Renal cortical epithelial cell (primary cell): ENCODE measurements around the gene DHX35. TPM values are rescaled to one million over a fixed set of nuclear protein-coding genes. Genes with fewer than 3 reads are reported as not detected.
A peak's percentile ranks its signal among the peaks of the same experiment; 100 is the strongest.

ENCODE experiments used
- DNase-seq: peaks from one replicate; pipeline ENCODE4 v3.0.0-alpha.2; 2011; ENCODE audit warnings: low read depth
- total RNA-seq: library from RNA; depleted of rRNA; stranded (reverse); fragments of >200 nt; gene quantifications from 2 replicates; pipeline ENCODE4 v1.2.3, GENCODE V29; 2014

Gene DHX35
- total RNA-seq, 1 donor from 2014 or later: 10.4 TPM

DNA sequence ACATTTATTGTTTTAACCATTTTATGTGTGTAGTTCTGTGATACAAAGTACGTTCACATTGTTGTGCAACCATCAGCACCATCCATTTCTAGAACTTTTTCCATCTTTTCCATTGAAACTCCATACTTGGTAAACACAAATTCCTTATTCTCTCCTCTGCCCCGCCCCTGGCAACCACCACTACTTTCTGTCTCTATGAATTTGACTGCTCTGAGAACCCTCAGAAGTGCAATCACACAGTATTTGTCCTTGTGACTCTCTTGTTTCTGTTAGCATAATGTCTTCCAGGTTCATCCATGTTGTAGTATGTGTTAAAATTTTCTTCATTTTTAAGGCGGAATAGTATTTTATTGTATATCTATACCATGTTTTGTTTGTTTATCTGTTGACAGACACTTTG lies 56.9 kb downstream of the DHX35 start:
- no peak for DNase-seq

DNA sequence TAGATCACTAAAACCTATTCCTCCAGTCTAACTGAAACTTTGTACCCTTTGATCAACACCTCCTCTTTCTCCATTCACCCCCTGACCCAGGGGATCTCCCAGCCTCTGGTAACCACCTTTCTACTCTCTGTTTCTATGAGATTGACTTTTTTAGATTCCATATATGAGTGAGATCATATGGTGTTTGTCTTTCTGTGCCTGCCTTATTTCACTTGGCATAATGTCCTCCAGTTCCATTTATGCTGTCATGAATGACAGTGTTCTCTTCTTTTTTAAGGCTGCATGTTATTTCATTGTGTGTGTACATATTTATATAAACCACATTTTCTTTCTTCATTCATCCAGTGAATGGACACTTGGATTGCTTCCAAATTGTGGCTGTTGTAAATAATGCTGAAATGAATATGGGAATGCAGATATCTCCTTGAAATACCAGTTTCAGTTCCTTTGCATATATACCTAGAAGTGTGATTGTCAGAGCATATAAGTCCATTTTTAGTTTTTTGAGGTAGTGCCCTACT lies 57.7 kb downstream of the DHX35 start:
- no peak for DNase-seq

DNA sequence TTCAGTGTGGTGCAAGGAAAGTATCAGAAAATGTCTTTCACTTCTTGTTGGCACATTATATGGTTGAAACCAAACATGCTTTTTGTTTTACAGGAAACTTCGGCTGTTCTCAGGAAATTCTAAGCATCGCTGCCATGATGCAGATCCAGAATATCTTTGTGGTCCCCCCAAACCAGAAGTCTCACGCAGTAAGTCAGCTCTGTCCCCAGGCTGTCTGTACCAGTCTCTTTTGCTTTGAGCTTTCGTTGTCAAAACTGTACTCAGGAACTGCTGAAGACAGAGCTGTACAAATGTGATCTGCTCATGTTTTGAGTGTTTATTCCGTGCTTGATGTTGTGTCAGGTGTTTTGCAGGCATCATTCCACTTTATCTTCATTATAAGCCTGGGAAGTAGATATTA lies 59.6 kb downstream of the DHX35 start:
- DNase-seq: no peak

DNA sequence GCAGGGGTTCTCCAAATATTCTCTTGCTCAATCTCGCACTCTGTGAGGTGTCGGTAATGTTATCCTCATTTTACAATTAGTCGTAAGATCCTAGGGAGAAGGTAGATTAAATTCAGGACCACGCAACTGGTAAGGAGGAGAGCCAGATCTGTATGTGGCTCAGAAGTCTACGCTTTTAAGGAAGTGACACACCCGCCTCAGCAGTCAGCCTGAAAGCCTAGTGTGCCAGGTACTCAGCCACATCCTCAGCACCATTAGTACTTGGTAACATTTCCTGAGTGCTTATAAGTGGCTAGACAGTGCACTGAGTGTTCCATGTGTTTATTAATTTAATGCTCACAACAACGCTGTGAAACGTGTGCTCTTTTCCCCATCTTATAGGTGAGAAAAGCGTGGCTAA lies 63.7 kb downstream of the DHX35 start:
- no peak for DNase-seq

DNA sequence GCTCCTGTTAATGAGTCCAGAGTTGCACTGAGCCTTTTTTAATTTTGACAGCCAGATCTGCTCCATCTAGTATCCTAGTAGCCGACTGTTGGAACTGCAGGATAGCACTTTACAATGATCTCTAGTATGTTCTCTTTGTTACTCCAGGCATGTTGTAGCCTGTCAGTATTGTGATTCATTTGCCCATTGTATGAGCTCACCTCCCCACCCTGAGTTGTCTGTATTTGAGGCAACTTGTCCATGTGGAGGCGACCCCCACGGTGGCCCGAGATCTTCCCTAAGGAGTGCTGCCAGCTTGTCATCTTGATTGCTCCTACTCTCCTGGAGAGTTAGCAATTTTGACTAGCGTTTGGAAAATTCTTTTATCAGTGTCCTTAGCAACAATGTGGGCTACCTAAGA lies 67.2 kb downstream of the DHX35 start:
- DNase-seq: no peak

DNA sequence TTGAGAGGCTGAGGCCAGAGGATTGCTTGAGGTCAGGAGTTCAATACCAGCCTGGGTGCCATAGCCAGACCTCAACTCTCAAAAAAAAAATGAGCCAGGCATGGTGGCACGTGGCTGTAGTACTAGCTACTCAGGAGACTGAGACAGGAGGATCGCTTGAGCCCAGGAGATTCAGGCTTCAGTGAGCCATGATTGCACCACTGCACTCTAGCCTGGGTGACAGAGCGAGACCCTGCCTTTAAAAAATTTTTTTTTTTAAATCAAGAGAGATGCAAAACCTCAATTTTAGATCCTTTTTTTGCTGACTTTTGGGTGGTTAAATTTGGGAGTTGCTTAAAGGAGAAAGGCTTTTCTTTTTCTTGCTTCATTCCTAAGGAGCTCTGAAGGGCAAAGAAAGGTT lies 70.9 kb downstream of the DHX35 start:
- DNase-seq: no peak

DNA sequence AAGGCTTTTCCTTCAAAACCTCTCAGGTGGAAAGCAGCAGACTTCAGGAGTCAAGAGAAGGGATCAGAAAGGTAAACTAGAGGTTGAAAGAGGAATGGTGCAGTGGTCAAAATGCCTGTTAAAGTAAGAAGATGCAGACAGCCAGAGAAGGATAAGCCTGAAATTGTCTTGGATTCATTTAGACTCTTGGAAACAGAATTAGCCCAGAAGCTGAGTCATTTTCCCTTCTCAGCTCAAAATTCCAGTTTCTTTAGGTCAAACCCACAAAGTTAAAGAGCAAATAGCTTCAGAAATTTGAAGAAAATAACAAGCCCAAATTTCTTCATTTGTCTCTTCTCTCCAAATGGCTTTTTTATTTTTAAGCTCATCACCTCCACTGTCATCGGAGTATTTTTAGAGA lies 73.9 kb downstream of the DHX35 start:
- DNase-seq: no peak

DNA sequence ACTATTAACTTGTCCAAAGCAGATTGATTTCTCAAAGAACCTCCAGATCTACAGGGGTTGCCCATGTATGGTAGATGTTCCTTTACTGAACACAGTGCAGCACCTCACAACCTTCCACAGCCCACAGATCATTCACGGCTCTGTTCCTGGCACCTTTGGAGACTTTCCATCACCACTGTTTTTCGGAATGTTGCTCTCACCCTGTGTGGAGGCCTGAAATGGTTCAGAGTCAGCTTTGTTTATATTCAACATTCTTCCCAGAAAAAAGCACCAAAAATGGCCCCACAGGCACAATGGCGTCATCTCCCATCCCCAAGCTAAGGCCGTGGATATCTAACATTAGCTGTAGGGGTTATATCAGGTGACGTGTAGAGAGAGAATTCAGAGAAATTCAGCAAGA lies 74.7 kb downstream of the DHX35 start:
- no peak for DNase-seq

DNA sequence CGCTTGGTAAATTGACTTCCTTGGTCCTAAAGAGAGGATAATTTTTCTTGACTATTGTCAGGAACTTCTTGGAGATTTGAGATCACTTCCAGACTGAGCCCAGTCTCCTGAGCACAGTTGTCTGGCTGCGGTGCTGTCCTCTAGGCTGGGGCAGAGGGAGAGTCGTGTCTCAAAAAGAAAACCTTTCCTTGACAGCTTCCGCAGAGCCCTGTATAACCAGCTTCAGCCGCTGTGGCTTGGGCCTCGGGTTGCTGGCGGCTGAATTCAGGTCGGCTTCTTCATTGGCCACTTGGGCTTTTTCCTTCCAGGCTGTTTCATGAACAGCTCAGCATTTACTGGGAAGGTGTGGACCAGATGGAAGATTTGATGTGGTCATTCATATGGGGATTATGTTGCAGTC lies 75.9 kb downstream of the DHX35 start:
- no peak for DNase-seq

DNA sequence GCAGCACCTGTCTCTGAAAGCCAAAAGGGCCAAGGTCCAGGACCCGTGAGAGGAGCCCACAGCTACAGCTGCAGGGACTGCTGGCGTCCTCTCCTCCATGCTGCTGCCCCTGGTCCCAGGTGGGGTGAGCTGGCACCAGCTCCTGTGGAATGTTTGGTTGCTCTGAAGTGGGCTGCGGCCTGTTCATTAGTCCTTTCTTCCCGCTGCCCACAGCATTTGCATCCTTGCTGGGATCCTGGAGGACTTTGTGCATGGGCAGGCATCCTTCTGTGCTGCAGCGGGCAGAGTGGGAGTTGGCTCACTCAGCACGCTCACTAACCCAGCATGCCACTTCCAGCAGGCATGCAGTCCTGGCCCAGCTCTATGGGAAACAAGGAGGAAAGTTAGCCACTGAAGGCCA lies 76.4 kb downstream of the DHX35 start:
- DNase-seq: no peak

DNA sequence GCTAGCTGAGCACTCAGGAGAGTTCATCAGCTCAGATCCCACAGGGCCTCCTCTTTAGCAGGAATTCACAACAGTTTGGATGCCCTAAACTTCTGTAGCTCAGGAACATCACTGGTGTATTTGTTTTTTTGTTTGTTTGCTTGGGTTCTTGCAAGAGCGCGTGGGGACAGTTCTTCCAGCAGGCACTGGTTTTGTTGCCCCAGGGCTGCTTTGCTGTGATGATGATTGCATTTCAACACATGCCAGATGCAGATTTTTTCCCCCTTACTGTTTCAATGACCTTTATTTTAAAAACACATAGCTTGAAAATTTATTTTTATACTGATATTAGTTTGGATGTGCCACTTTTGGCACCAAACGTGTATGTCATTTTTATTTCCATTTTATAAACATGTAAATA lies 77.1 kb downstream of the DHX35 start:
- no peak for DNase-seq

DNA sequence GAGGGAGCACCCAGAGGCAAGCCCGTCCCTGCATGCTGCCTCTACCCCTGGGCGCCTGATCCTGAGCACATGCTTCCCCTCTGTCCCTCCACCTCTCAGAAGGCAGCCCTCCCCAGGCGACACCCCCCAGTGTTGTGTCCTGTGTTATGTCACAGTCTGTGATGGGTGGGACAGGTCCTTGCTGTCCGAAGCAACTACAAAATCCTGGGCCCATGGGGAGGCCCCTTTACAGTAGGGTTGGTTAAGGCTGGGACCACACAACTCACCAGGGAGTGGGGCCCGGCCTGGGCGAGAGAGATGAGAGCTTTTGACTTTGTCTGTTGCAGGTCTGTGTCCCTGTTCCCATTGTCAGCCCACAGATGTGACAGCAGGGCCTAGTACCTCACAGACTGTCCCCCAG lies 78.0 kb downstream of the DHX35 start:
- DNase-seq: no peak

DNA sequence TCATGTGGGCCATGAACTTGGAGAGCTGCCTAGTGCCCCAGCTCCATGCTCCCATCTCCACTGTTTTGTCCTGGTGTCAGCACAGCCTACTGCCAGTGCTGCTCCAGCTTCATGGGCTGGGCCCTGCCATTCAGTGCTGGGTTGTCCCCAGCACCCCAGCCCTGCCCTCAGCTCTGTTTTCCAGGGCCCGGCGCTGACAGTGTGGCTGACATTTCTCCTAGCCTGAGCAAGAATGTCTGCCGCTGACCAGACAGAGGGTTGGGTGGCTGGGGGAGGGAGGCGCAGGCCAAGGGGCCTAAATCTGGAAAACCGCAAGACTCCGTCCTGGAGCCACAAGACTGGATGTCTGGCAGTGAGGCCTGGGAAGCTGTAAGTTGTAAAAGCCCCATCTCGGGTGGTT lies 78.9 kb downstream of the DHX35 start:
- DNase-seq: no peak

DNA sequence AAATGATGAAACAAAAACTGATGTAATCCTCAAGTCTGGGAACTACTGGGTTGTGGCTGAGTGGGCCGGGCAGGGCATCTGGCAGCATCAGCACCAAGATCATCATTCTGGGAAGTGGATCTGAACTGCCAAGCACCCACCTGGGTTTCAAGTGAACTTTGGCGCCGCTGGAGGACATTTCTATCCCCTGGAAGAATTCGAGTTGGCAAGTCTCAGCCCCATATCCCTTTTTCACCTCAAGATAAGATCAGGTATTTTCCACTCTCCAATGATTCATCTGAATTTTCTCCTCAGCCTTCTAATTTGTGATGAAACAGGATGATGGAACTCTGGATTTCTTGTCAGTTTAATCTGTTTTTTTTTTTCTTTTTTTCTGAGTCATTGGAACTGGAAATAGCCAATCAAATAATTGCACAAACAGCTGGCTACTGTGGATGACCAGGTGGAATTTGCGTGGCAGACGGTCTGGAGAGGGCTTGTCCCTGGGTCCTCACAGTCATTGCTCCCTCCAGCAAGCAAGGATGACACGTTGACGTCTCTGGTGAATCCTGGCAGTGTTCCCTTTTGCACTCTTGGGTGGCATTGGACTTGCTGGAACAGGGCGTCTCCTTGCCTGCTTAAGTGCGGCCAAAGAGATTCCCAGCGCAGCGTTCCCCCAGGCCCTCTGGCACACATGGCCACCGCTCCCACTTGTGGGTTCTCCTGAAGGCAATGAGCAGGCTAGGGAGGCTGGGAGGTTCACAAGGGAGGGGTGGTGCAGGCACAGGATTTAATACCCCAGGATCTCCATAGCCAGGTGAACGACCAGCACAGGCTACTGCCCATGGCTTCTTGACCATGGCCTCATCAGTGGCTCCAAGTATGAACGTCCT lies 80.4 kb downstream of the DHX35 start:
- no peak for DNase-seq

DNA sequence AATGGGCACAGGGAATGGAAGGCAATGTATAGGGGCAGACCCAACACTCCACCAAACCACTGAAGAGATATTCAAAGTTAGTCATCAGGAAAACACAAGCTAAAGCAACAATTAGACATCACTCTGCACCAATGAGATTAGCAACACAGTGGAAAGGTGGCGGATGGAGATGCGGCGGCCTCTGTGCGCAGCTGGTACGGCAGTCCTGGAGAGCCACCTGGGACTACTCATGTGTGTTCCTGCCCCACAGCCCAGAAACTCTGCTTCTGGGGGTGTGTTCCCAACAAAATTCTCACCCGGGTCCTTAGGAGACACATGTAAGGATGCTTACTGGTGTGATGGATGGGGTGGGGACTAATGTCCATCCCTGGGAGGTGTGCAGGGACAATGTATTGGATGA lies 82.4 kb downstream of the DHX35 start:
- DNase-seq: no peak

DNA sequence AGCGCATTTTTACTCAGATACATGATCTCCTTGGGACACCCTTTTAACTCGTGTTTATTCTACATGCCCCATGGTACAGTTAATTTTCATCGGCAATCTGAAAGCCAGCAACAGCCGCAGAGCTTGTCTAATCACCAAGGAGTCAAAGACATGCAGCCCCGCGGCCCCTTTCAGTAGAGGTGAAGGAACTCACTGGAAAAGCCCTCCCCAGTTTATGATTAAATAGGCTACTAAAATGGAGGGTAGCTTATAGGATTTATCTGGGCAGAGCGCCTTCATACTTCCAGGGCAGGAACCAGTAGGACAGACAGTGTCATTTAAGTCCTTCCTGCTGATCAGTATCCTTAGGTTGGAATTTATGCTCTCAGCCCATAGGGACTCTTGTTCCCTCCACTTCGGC lies 83.5 kb downstream of the DHX35 start:
- no peak for DNase-seq

DNA sequence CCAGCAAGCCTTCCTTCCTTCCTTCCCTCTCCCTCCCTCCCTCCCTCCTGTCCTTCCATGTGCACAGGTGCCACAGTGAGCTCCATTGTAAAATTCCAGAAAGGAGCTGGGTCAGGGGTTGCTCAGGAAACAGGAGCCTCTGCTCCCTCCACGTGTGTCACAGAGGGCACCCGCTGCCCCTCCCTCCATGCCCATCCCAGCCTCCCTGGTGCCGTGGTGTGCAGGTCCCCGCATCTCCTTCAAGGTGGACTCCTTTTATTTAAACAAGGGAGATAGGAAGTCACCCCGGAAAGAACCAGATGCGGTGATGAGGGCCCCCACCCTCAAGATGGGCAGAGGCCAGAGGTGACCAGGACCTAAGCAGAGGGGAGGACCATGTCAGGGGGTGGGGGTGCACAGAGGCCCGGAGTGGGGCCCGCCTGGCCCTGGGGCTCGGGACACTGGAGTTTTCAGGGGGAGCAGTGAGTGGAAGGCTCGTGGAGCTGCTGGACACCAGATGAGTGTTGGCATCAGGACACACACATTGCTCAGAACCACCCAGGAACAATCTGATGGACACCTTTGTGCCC lies 85.4 kb downstream of the DHX35 start:
- no peak for DNase-seq

DNA sequence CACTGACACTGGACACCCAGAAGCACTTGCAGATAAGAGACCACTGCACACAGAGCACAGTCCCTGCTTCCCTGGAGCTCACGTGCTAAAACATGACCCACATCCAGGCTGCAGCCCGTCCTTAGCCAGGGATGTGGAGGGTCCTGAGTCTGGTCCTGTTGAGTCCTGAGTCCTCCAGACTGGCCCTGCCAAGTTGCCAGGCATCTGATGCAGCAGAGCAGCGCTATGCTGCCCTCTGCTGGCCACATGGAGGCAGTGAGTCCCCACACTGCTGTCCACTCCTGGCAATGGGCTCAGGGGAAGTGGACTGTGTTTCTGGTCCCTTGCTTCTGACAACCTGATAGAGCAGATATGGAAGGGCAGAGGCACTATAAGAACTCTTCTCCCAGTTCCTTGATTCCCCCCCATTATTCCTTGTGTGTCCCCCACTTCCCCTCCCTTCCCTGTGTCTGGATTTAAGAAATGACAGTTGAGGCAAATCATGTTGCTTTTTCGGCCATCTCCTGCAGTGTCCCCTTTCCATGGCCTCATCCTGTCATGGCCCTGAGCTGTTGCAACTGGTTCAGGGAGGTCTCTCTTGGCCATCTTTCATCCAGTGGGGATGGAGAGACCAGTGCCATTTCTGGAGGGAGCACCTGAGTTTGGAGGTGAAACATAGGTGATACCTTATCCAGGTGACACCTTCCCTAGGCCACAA lies 86.0 kb downstream of the DHX35 start:
- DNase-seq: peak; percentile 52

DNA sequence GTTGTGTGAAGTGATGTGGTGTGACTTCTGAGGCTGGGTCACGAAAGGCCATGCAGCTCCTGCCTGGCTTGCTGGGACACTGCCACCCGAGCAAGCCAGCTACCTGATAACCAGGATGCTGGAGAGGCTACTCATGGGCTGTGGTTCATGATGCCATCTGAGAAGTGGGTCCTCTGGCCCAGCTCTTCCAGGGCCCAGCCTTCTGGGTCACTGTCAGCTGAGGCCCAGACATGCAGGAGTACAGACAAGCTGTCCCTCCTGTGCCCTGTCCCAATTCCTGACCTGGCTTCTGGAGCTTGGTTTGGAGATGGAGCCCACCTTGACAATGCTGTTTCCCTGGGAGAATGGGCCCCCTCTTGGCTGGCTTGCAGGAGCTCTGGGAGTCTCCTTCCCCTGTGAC lies 87.0 kb downstream of the DHX35 start:
- no peak for DNase-seq

DNA sequence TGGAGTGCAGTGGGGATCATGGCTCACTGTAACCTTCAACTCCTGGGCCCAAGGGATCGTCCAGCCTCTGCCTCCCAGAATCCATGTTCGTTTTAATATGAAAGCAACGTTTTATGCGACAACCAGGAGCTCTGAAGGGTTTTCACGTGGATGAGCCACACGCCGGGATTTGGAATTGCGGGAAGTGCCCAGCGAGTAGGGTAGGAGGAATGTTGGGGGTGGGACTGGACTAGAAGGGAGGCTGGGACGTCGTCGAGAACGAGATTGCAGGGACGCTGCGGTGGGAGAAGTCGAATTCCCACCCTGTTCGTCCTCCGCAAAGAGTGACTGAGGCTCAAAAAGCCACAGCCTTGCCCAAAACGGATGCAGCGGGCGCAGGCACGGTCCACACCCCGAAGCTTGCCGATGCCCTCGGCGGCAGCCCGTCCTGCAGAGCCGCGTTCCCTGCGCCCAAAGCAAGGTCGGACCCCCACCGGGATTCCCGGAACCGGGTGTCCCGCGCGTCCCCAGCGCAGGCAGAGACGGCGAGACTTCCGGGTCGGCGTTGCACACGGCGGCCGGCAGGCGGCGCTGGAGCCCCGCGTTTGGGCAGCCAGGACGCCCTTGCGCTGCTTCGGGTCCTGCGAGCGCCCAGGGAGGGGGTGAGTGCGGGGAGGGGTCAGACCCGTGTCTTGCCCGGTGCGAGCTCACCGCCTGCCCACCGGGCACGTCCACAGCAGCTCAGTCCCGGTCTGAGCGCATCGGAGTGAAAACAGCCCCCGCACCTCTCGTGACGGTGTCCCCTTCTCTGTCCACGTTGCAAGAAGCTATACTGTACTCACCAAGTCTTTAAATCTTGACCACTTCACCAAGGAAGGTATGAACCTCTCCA lies 87.8 kb downstream of the DHX35 start:
- peak; percentile 21 for DNase-seq

DNA sequence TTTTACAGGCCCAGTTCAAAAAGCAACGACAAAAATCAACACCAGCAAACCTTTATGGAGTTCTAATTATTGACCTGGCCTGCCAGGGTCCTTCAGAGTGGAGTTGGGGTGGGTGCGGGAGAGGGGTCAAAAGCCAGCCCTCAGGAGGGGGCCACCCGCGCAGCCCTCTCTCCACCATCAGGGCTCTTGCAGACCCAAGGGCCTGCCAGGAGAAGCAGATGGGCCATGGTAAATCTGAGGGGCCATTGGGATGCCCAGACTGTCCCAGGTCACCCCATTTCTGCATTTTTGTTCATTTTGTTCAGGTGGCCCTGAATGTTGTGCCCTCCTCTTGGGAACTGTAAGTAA lies 88.4 kb downstream of the DHX35 start:
- no peak for DNase-seq

DNA sequence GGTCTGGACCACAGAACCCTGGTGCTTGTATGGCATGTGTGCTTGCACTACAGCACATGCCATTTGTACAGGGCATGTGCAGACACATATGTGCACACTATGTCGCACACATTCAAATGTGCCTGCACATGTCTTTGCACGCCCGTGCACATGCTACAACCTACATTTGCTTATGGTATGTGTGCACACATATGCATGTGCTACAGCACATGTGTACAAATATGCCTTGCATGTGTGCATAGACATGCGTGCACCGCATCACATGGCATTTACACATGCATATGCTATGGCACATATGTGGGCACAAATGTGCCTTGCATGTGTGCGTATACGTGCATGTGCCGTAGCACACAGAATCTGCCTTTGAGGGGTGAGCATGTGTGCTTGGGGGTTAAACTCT lies 90.5 kb downstream of the DHX35 start:
- DNase-seq: no peak
